ENCODE data around the gene NMRK1. TPM values are rescaled to one million over a fixed set of nuclear protein-coding genes. Genes with fewer than 3 reads are reported as not detected.

The NMRK1 gene
- total RNA-seq, 1 experiment from 2014 or later = 7.8 TPM

GRCh38 chr9:75087289-75087823, 599 bp downstream of the NMRK1 start:
- H3K9me2 ChIP-seq (ENCODE audit: insufficient read depth) = no peaks in the 10 kb centered on the region
- H3K36me3 ChIP-seq (ENCODE audit: control insufficient read depth in 1 of 2, insufficient read depth in 2 of 2, low read length in 2 of 2) = no peaks in the 10 kb centered on the region
- intact Hi-C loops (cut with micrococcal nuclease) = loop anchor here (5.0 kb wide), 1 partner anchor 135 kb away; the partner anchor contains the start of gene C9orf40
- ATAC-seq = no peak
- H3K4me2 ChIP-seq (ENCODE audit: low read length) = peak overlapping the region; percentile 89
- H2AFZ ChIP-seq (ENCODE audit: low read depth, low read length, poor library complexity, severe bottlenecking) = peak overlapping the region; percentile 42
- H3K4me1 ChIP-seq (ENCODE audit: control insufficient read depth in 1 of 2, insufficient read depth in 2 of 2, low read length in 2 of 2) = peaks cover 22 to 32% of the 10 kb centered on the region in 2 experiments; a peak in 3 of 4 replicates
- RAD21 ChIA-PET (ENCODE audit: low non-redundant PET in 1 of 2, low total read pairs in 2 of 2, uncharacterized antibody in 2 of 2, unreplicated experiment in 2 of 2) = no interaction called here
- H3K79me2 ChIP-seq (ENCODE audit: insufficient read depth, low read length) = peaks cover 11% of the 10 kb centered on the region; the same call in 1 of the 2 replicates
- H3K27ac ChIP-seq (ENCODE audit: low read depth, low read length) = peak overlapping the region; percentile 91
- POLR2A ChIA-PET = interaction anchor here (0.6 to 1.4 kb wide), 6 partner anchors 16 to 1261 kb away, joined by 3 to 8 read pairs (median 3); partner anchors contain the start of gene CARNMT1
- TSS peak; percentile 83 for BruUV-seq (replicated peaks)
- H3K9me3 ChIP-seq (ENCODE audit: control insufficient read depth in 1 of 2, insufficient read depth in 1 of 2, low read depth in 1 of 2, low read length in 2 of 2) = no peaks in the 10 kb centered on the region
- peak overlapping the region; percentile 73 for H3K9ac ChIP-seq (ENCODE audit: low read length)
- no peak for DNase-seq (ENCODE audit: low read depth, low spot score)
- no peaks in the 10 kb centered on the region for H4K20me1 ChIP-seq (ENCODE audit: insufficient read depth)
- TF ChIP-seq SP1 (IDR thresholded peaks at IDR 0.05; ENCODE audit: low read depth) (0 out of 2 replicates have a peak, but pooled peaks have one; percentile 40), SRF (IDR thresholded peaks at IDR 0.05; ENCODE audit: low read depth) (no peak), FOSL1 (IDR thresholded peaks at IDR 0.05; ENCODE audit: low read depth) (no peak), MAX (IDR thresholded peaks at IDR 0.05) (peak; percentile 57; the same call in 1 of the 2 replicates), CTCF (IDR thresholded peaks at IDR 0.05 in 2 of 3, conservative IDR thresholded peaks at IDR 0.05 in 1 of 3; ENCODE audit: borderline replicate concordance in 1 of 3, insufficient read depth in 1 of 3, low read depth in 2 of 3, low read length in 2 of 3) (no peak)
- no peaks in the 10 kb centered on the region for H3K27me3 ChIP-seq (ENCODE audit: insufficient read depth, low read length)
- CTCF ChIA-PET = interaction anchor here (1.2 to 2.7 kb wide), 4 partner anchors 59 to 316 kb away, joined by 3 to 9 read pairs (median 6); partner anchors contain the start of genes C9orf40 and CARNMT1
- peak overlapping the region; percentile 57 to 86 for H3K4me3 ChIP-seq (replicated peaks in 1 of 2; ENCODE audit: low read depth in 1 of 2, low read length in 2 of 2)

Data from HCT116 (cell line).